GM12874 (cell line): ENCODE results near the gene COIL.

Experiments
- TF ChIP-seq, protein P1 (sequence below): IDR thresholded peaks from 2 replicates; pipeline ENCODE4 v1.5.1; 2011; ENCODE audit warnings: low read depth, mild to moderate bottlenecking, control low read depth, low read length, moderate library complexity; ENCODE audit not compliant: insufficient read depth

The COIL gene

DNA sequence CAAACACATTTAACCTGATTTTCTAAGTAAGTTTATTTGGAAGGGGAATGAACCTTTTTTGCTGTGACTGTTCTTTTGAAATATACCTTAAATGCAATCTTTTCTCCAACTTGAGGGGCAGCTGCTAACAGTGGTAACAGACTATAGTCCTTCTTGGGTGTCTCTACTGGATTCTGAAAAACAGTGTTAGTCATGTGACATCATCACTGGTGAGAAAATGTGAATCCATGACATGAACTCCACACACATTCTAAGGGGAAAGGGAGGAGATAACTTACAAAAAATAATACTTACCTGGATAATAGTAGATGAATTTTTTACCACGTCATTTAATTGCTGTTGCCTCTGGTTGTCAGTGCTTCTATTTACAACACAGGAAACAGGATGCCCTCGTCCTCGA is 11.3 kb downstream of the COIL start:
- TF ChIP-seq, protein P1, sequence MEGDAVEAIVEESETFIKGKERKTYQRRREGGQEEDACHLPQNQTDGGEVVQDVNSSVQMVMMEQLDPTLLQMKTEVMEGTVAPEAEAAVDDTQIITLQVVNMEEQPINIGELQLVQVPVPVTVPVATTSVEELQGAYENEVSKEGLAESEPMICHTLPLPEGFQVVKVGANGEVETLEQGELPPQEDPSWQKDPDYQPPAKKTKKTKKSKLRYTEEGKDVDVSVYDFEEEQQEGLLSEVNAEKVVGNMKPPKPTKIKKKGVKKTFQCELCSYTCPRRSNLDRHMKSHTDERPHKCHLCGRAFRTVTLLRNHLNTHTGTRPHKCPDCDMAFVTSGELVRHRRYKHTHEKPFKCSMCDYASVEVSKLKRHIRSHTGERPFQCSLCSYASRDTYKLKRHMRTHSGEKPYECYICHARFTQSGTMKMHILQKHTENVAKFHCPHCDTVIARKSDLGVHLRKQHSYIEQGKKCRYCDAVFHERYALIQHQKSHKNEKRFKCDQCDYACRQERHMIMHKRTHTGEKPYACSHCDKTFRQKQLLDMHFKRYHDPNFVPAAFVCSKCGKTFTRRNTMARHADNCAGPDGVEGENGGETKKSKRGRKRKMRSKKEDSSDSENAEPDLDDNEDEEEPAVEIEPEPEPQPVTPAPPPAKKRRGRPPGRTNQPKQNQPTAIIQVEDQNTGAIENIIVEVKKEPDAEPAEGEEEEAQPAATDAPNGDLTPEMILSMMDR: no peak

DNA sequence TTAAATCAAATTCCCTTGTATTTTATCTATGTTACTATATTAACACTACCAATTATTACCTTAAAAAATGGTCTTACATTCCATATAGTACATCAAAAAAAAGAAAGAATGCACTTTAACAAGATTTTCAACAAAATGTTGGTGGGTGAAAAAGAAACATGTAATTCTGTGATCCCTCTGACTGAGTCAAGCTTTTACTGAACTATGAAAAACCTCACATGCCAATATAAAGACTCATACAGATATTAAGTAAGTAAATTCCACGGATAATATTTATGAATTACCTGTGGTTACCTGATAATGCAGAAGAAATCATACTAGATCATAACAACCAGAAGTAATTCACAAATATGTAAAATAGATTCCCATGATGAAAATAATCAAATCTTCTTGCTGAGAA is 12.4 kb downstream of the COIL start:
- TF ChIP-seq, protein P1: no peak

DNA sequence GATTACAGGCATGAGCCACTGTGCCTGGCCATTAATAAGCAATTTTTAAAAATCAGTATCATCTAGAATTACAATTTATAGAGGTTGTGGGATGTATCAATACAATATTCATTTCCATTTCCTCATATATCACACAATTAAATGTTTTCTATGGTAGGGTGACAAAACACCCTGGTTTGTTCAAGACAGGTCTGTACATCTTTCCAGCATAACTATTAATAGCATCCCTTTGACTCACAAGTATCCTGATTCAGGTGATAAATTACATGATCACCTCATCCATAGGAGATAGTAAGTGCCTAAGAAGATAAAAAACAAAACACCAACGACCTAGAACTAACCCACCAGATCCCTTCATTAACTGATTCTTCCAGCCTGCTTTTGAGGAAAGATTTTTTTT is 13.1 kb downstream of the COIL start:
- TF ChIP-seq, protein P1: no peak

DNA sequence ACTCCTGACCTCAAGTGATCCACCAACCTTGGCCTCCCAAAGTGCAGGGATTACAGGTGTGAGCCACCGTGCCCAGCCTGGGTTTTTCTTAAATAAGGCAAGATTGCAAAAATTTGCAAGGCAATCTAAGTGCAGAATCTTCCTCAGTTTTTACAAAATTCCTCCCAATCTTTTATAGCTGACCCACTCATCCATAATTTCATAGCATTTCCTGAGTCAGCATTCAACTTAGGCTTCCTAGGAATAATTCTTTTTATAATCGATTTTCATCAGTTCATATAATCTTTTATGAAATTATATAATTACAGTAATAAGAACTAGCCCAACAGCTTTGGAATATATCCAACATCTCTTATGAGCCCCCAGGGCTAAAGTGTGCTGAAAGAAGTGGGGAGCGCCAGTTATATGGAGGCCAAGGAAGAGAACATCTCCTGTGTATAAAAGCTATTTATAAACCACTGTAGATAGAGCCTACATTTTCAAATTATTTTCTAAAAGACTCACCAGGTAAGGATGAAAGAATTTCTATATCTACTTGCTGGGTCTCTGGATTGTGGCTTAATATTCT is 14.8 kb downstream of the COIL start:
- TF ChIP-seq, protein P1: no peak

DNA sequence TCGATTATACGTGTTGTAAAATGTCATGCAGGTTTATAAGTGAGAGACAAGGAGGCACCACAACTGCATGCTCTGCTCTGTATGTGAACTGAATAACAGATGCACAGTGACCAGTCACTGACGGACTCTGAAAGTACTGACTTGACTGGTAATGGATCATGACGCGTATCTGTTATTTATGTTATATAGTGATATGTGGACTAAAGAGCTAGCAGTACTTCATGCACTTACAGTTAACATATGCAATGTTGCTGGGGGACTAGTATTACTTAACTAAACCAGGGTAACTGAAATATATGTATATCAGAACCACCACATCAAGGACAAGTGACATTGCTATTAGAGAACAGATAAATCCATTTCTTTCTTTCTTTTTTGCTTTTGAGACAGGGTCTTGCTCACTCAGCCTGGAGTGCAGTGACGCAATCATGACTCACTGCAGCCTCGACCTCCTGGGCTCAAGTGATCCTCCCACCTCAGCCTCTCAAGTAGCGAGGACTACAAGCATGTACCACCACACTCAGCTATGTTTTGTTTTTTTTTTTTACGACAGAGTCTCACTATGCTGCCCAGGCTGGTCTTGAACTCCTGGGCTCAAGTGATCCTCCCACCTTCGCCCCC is 17.2 kb downstream of the COIL start:
- TF ChIP-seq, protein P1: no peak

DNA sequence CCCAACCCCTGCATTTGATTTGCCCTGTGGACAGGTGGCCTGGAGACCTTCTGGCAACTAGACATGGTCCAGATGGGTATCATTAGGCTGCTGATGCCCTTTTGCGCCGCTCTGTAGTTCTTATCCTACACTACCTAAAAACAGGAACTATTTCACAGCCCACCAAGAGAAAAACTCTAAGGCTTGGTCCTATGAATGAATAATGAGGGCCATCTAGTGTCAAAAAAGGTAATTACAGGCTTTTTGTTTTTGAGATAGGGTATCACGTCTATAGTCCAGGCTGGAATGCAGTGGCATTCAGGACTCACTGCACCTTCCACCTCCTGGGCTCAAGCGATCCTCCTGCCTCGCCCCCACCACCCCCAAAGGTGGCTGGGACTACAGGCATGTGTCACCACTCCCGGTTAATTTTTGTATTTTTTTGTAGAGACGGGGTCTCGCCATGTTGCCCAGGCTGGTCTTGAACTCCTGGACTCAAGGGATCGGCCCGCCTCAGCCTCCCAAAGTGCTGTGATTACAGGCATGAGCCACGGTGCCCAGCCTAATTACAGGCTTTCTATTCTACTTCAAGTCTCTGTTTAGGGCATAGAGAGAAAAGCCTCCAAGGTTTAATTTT is 20.9 kb downstream of the COIL start:
- TF ChIP-seq, protein P1: peak; percentile 48

DNA sequence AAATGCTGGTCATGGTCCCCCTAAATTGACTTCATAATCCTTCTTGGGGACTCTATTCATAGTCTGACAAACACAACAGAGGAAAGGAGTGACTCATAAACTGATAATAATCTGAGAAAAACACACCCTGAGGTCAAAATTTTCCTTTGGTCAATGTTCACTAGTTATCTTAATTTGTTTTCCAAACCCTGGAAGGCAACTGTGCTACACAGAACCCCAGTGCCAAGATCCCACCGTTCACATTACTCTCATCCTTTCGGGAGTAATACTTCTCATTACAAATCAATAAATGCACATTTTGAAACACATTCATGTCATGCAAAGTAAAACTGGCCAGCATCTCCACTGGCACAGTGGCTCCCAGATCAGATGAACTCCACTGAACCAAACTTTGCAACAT is 23.2 kb downstream of the COIL start:
- TF ChIP-seq, protein P1: no peak
